Endothelial cell of umbilical vein (primary cell): ENCODE results near the gene SOWAHB. TPM values are rescaled to one million over a fixed set of nuclear protein-coding genes. Genes with fewer than 3 reads are reported as not detected.
A peak's percentile ranks its signal among the peaks of the same experiment; 100 is the strongest.

Source experiments
- BruUV-seq: library from RNA; stranded (reverse); fragments of 400-500 nt; replicated peaks from 2 replicates; lab custom pipeline; 2021; lab: Mats Ljungman, UMichigan
- CTCF ChIA-PET: fragments of 300-600, 350-600 bp; sonication (Branson Sonifier 250); formaldehyde crosslinking; loops from one replicate; lab custom pipeline; 2021; ENCODE audit warnings: antibody characterized with exemption, inconsistent platforms; lab: Charles Lee
- POLR2A ChIA-PET: fragments of 300-600, 350-600 bp; sonication (Branson Sonifier 250); formaldehyde crosslinking; loops from one replicate; lab custom pipeline; 2021; ENCODE audit warnings: antibody characterized with exemption, inconsistent platforms; lab: Charles Lee
- DNase-seq: peaks from one replicate; pipeline ENCODE4 v3.0.0-alpha.2; 2011; ENCODE audit warnings: low read depth, low spot score
- FAIRE-seq: peaks from 2 replicates; lab custom pipeline; 2011; peaks lifted over from hg19 to GRCh38; lab: Jason Lieb, UNC
- H2AFZ ChIP-seq: 2 replicates; pipeline ENCODE4 v1.6.0; 2012; ENCODE audit warnings: low read depth, low read length, control low read depth, inconsistent platforms
- H3K27ac ChIP-seq: 2 replicates; pipeline ENCODE4 v1.5.1; 2011; ENCODE audit warnings: low read depth, mild to moderate bottlenecking, control low read depth, low read length, moderate library complexity; ENCODE audit not compliant: insufficient read depth
- H3K27me3 ChIP-seq, 2 experiments: 2 replicates each; pipeline versions ENCODE4 v1.6.0 to v1.6.1; 2011; ENCODE audit warnings: low read length in 2 of 2, mixed read lengths in 1 of 2; ENCODE audit not compliant: control insufficient read depth in 2 of 2, insufficient read depth in 2 of 2
- H3K36me3 ChIP-seq, 2 experiments: 2 replicates in 1 of 2; 3 replicates in 1 of 2; pipeline ENCODE4 v1.5.1; 2011; ENCODE audit warnings: low read length in 2 of 2, mild to moderate bottlenecking in 1 of 2, moderate library complexity in 1 of 2; ENCODE audit not compliant: control insufficient read depth in 2 of 2, insufficient read depth in 2 of 2; ENCODE audit errors: extremely low read depth in 1 of 2
- H3K4me1 ChIP-seq: 3 replicates; pipeline ENCODE4 v1.5.1; 2011; ENCODE audit warnings: mild to moderate bottlenecking, low read length; ENCODE audit not compliant: control insufficient read depth, insufficient read depth; ENCODE audit errors: extremely low read depth
- H3K4me2 ChIP-seq: 2 replicates; pipeline ENCODE4 v1.6.1; 2011; ENCODE audit warnings: low read length, control low read depth, mixed read lengths; ENCODE audit not compliant: insufficient read depth
- H3K4me3 ChIP-seq, 3 experiments: fragments of 200-600 bp in 1 of 3; sonication (generic), shearing (Covaris generic) in 1 of 3; replicated peaks in 1 of 3; 2 replicates each; pipeline ENCODE4 v1.5.1; 2011 to 2016; ENCODE audit warnings: control low read depth in 3 of 3, low read length in 3 of 3, mild to moderate bottlenecking in 2 of 3, inconsistent platforms in 1 of 3, low read depth in 1 of 3, moderate library complexity in 1 of 3; ENCODE audit not compliant: insufficient read depth in 1 of 3
- H3K79me2 ChIP-seq: 2 replicates; pipeline ENCODE4 v1.6.0; 2012; ENCODE audit warnings: low read length, inconsistent platforms; ENCODE audit not compliant: control insufficient read depth, insufficient read depth
- H3K9ac ChIP-seq: replicated peaks from 2 replicates; pipeline ENCODE3; 2011; ENCODE audit warnings: low read length, control low read depth; ENCODE audit not compliant: insufficient read depth; ENCODE audit errors: extremely low read depth
- H3K9me1 ChIP-seq: replicated peaks from 3 replicates; pipeline ENCODE4 v1.6.0; 2011; ENCODE audit warnings: mild to moderate bottlenecking, low read length; ENCODE audit not compliant: control insufficient read depth, insufficient read depth; ENCODE audit errors: extremely low read depth
- H3K9me3 ChIP-seq: replicated peaks from 2 replicates; pipeline ENCODE4 v1.5.1; 2012; ENCODE audit warnings: low read length, inconsistent platforms; ENCODE audit not compliant: control insufficient read depth, insufficient read depth
- H4K20me1 ChIP-seq: replicated peaks from 2 replicates; pipeline ENCODE3; 2011; ENCODE audit warnings: mild to moderate bottlenecking, low read length; ENCODE audit not compliant: control insufficient read depth, insufficient read depth; ENCODE audit errors: extremely low read depth
- FOS ChIP-seq: IDR thresholded peaks from 2 replicates; pipeline ENCODE4 v1.6.1; 2011; ENCODE audit warnings: mild to moderate bottlenecking, low read length, moderate library complexity, borderline replicate concordance; ENCODE audit not compliant: insufficient read depth
- GATA2 ChIP-seq: IDR thresholded peaks from 2 replicates; pipeline ENCODE4 v1.7.0; 2011; ENCODE audit warnings: low read depth, mild to moderate bottlenecking, moderate library complexity, mixed read lengths, low read length; ENCODE audit not compliant: insufficient read length, insufficient read depth
- POLR2A ChIP-seq: IDR thresholded peaks from 2 replicates; pipeline ENCODE4 v1.6.1; 2012; ENCODE audit warnings: low read depth, mild to moderate bottlenecking, control low read depth, low read length
- dilution Hi-C: fragments of 300-500 bp; cut with MboI; formaldehyde crosslinking; loops from one replicate; pipeline ENCODE4 v1.15.0; 2019; ENCODE audit warnings: low sequenced_read_pairs; ENCODE audit not compliant: extremely low pct_ligation_motif_present
- intact Hi-C: fragments of 100-400 bp; cut with micrococcal nuclease; formaldehyde crosslinking; loops from one replicate; pipeline ENCODE4 v1.10.0; 2022
- polyA plus RNA-seq, 4 experiments: library from polyadenylated mRNA; depleted of rRNA in 3 of 4; stranded (reverse) in 3 of 4; unstranded in 1 of 4; fragments of >200 nt; gene quantifications; 2 replicates each; pipeline versions ENCODE4 v1.2.1 to v1.2.3, GENCODE V29; 2011 to 2012; ENCODE audit warnings: missing spikeins in 1 of 4
- total RNA-seq: library from RNA; stranded (reverse); gene quantifications from 2 replicates; pipeline ENCODE4 v1.2.3, GENCODE V29; 2021
- TF ChIP-seq, protein P1 (sequence below): IDR thresholded peaks from 2 replicates; pipeline ENCODE4 v1.6.1; 2011; ENCODE audit not compliant: insufficient read depth, insufficient read length

The SOWAHB gene
- total and polyA plus RNA-seq, 2 donors (not counting 3 experiments of a cell fraction or from before 2014, with no cell fraction given), result not detected

DNA sequence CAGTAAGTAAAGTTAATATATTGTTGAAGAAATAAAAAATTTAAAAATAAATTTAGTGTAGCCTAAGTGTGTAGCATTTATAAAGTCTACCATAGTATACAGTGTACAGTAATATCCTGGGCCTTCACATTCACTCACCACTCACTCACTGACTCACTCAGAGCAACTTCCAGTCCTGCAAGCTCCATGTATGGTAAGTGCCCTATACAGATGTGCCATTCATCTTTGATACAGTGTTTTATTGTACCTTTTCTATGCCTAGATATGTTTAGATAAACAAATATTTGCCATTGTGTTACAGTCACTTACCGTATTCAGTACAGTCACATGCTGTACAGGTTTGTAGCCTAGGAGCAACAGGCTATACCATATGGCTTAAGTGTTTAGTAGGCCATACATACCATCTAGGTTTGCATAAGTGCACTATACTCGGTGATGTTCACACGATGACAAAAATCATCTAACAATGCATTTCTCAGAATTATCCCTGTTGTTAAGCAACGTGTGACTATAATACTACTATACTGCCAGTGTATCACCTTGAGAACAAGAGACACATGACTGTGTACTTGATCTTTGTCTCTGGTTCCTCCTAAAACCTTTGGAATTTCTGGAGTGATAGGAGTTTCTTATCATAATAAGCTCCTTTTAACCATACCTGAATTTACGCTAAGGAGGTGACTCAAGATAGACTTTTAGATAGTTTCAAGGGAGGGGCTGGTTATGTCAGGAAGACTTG, 25.8 kb upstream of the SOWAHB start:
- no peaks in the 10 kb centered on the region for H3K36me3 ChIP-seq
- dilution Hi-C loops, result no loop called here
- H3K79me2 ChIP-seq, result no peaks in the 10 kb centered on the region
- no peak for DNase-seq
- no peak overlapping the region for H3K27ac ChIP-seq
- no peaks in the 10 kb centered on the region for H4K20me1 ChIP-seq
- no peaks in the 10 kb centered on the region for H3K9me3 ChIP-seq
- H3K9me1 ChIP-seq, result no peaks in the 10 kb centered on the region
- no peak overlapping the region for H3K4me2 ChIP-seq
- FAIRE-seq, result no peak
- CTCF ChIA-PET, result no interaction called here
- no peak overlapping the region for H2AFZ ChIP-seq
- TF ChIP-seq, protein P1, sequence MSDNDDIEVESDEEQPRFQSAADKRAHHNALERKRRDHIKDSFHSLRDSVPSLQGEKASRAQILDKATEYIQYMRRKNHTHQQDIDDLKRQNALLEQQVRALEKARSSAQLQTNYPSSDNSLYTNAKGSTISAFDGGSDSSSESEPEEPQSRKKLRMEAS, result no peak
- peak; percentile 22 for TF ChIP-seq FOS
- BruUV-seq, result no TSS peak
- POLR2A ChIA-PET, result no interaction called here
- intact Hi-C loops, result no loop called here
- no peak overlapping the region for H3K4me3 ChIP-seq
- no peak overlapping the region for H3K9ac ChIP-seq
- H3K4me1 ChIP-seq, result no peaks in the 10 kb centered on the region
- no peaks in the 10 kb centered on the region for H3K27me3 ChIP-seq

DNA sequence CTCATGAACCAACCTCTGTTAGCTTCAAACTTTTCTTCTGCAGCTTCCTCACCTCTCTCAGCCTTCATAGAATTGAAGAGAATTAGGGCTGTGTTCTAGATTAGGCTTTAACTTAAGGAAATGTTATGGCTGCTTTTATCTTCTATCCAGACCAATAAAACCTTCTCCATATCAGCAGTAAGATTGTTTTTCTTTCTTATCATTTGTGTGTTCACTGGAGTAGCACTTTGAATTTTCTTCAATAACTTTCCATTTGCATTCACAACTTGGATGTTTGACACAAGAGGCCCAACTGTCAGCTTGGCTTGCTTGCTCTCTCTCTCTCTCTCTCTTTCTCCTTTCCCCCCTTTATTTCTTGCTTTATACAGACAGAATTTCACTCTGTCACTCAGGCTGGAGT, 22.8 kb upstream of the SOWAHB start:
- Histone ChIP-seq H3K4me3 (no peak overlapping the region), H3K36me3 (no peaks in the 10 kb centered on the region), H3K79me2 (no peaks in the 10 kb centered on the region), H3K9me3 (no peaks in the 10 kb centered on the region), H3K4me1 (no peaks in the 10 kb centered on the region), H3K4me2 (no peak overlapping the region), H2AFZ (no peak overlapping the region), H3K9me1 (no peaks in the 10 kb centered on the region), H4K20me1 (no peaks in the 10 kb centered on the region), H3K27me3 (no peaks in the 10 kb centered on the region), H3K27ac (no peak overlapping the region), H3K9ac (no peak overlapping the region)
- ChIA-PET CTCF (interaction anchor here (0.9 to 1.7 kb wide), 3 partner anchors 10 to 128 kb away, joined by 3 to 5 read pairs (median 3); no protein-coding TSS in a partner anchor), POLR2A (no interaction called here)
- BruUV-seq, result no TSS peak
- dilution Hi-C loops (no loop called here), intact Hi-C loops (no loop called here)
- FAIRE-seq, result no peak
- TF ChIP-seq POLR2A (no peak), FOS (no peak), GATA2 (no peak)
- no peak for DNase-seq
